Activated CD8-positive, alpha-beta memory T cell treated with anti-CD3 and anti-CD28 coated beads for 48 hours (primary cell): ENCODE measurements around the gene POLR3E.
A peak's percentile ranks its signal among the peaks of the same experiment; 100 is the strongest.

Experiments
- DNase-seq, 3 experiments: peaks; one replicate each; pipeline ENCODE4 v3.0.0-alpha.2; 2020; ENCODE audit warnings: low read depth in 2 of 3, low spot score in 2 of 3

The POLR3E gene

DNA sequence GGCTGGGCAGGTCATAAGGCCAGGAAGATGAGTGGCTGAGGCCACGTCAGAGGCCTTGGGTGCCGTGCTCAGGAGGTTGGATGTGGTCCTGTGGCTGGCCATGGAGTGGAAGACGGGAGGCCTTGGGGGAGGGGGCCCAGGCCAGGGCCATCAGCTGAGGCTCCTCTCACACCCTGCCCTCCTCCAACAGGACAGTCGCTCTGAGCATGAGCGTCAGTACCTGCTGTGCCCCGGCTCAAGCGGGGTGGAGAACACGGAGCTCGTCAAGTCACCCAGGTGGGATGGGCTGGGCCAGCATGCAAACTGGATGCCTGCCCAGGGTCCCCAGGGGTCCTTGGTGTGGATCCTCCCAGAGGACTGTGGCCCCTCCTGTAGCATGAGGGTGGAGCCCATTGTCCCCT, 19.2 kb downstream of the POLR3E start:
- no peak for DNase-seq

DNA sequence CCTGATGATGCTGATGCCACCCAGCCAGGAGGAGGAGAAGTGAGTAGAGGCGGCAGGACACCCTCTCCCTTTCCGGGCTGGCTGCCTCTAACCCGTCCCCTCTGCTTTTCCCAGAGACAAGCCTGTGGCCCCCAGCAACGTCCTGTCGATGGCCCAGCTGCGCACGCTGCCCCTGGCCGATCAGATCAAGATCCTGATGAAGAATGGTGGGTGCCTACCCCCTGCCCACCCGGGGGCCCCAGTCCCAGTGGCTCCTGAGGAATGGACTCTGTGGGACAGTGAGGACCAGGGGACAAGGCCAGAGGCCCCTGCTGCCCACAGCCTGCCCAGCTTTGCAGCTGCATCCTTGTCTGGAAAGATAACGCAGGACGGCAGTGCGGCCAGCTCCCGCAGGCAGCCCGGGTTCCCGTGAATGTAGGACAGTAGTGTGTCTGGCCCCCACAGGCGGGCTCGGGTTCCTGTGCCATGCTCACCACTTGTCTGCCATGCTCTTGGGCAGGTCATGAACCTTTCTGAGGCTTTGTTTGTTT, 19.9 kb downstream of the POLR3E start:
- DNase-seq = no peak

DNA sequence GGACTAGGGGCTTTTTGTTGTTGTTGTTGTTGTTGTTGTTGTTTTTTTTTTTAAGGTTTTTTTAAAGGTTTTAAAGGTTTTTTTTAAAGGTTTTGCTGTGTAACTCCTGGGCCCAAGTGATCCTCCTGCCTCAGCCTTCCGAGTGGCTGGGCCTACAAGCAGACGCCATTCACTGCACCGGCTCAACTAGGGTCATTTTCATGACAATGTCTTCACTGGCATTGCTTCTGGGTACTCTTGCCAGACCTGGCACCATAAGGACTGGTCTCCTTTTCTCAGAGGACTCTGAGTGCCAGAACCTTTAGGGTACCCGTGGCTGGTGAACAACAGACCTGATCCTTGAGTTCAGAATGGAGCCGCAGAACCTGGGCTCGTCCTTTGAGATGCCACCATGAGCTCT, 20.4 kb downstream of the POLR3E start:
- DNase-seq = no peak

DNA sequence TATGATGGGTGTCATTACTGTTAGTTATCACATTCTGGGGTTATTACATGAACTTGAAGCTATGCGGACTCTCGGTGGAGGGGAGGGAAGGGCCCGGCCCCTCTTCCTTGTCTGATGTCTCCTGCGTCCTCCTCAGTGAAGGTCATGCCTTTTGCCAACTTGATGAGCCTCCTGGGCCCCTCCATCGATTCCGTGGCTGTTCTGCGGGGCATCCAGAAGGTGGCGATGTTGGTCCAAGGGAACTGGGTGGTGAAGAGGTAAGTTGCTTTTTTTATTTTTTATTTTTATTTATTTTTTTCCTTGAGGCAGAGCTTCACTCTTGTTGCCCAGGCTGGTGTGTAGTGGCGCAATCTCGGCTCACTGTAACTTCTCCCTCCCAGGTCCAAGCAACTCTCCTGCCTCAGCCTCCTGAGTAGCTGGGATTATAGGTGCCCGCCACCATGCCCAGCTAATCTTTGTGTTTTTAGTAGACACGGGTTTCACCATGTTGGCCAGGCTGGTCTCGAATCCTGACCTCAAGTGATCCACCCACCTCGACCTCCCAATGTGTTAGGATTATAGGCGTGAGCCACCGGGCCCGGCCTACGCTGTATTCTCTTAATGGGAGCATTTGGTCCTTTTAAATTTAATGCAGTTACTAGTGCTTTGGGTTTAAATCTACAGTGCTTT, 21.6 kb downstream of the POLR3E start:
- DNase-seq = peak in 2 of 3 experiments; percentile 38 to 45

DNA sequence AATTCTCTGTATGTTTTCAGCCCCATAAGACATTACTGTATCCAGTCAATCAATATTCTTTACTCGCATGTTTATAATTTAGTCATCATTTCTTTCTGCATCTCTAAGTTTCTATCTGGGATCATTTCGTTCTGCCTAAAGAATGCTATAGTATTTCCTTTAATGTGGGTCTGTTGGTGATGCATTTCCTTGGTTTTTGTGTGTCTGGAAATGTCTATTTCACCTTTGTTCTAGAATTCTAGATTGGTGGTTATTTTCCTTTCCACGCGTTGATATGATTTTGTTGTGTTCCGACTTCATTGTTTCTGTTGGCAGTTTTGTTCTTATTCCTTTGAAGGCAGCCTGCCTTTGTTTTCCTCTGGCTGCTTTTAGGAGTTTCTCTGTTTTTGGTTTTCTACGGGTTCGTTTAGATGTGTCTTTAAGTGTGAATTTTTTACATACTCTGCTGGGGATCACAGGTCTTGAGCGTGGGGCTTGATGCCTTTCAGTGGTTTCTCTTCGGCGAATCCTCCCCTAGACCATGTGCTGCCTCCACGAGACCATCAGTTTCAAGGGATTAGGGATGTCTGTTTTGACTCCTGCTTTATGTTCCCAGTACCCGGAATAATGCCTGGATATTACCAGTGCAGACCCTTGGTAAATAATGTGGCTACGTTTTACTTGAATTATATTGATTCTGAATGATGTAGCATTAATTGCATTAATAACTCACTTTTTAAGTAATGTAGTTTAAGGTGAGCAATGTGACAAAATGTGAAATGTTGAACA, 23.5 kb downstream of the POLR3E start:
- DNase-seq = no peak

DNA sequence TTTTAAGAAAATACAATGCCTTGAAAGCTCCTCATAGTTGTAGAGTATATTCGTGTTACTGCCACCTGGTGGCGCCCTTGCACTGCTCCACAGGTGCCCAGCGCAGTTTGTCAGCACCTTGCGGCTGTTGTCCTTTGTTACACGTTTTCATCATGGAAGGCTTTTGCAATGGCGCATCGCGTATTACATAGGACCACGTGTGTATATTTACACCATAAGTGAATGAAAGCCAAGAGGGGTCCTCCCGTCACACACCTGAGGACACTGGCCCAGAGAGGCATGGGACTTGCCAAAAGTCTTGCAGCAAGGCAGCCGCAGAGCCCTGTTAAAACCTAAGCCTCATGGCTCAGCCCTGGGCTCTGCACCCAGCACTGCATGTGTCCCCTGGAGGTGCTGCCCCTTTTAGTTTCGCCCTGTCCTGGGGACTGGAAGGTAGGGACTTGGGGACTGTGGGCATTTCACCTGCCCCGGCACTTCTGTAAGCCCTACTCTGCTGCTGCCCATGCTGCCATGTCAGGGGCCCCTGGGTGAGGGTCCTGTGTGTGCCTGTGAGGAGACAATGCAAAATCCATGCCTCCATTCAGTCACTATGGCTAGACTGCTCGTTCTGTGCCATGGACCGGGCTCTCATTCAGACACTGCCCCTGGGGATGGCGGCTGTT, 24.3 kb downstream of the POLR3E start:
- DNase-seq = peak; percentile 22 to 35 (median 23)

DNA sequence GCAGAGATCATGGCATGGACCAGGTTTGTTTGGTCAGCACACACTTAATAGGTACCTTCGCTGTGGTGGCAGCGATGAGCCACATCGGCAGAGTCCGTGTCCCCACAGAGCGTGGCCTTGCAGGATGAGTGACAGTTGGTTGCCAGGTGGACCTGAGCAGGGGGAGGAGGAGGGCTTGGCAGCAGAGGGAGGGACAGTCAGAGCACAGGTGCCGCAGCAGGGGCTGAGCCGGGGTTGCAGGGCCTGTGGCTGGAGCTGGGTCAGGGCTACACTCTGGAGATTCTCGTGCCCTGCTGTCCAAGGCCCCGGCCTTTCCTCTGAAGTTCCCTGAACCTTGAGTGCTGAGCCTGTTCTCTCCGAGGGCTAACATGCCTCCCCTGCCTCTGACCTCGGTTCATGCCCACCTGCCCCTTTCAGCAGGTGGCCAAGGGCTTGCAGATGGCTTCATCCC, 24.8 kb downstream of the POLR3E start:
- no peak for DNase-seq

DNA sequence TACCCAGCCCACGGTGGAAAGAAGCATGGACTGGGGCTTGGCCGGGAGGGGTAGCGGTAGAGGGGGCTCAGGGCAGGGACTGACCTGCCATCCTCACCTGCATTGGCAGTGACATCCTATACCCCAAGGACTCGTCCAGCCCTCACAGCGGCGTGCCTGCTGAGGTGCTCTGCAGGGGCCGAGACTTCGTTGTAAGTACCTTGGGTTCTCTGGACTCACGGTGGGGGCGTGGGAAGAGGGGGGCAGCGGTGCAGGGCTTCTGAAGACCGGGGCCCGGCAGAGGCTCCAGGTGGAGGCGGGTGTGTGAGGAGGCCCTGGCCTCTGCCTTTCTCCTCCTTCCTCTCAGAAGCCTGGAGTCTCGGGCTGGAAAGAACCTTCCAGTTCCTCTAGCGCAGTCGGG, 25.5 kb downstream of the POLR3E start:
- DNase-seq = no peak

DNA sequence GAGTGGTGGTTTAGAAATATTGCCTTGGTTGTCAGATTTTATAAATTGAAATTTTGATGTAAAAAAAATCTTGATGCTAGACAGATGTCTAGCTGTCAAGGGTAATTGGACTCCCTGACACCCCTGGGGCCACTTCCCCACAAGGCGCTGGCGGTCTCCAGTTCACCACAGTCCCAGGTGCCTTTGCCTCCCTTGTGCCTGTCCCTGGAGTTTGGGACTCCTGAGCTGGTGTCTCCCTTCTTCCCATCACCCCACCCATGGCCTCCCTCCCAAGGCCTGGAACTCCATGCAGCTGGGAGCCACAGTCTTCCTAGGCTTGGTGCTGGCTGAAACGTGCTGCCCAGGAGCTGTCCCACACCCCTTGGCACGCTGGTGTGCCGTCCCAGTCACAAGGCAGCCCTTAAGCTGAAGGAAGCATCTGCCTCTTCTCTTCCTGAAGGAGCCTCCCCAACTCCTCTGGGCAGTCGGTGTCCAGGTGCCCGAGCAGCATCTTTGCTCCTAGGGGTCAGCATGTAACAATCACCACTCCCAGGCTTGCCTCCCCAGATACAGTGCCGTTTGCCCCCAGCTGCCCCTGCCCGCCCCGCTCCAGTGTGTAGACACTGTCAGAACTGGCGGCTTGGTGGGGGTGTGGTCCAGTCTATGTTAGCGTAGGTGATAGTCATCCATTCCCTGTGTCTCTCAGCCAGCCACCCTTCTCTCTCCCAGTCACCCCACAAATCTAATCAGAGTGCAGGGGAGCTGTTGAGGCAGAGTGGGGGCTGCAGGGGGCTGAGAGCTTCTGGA, 26.2 kb downstream of the POLR3E start:
- DNase-seq = no peak

DNA sequence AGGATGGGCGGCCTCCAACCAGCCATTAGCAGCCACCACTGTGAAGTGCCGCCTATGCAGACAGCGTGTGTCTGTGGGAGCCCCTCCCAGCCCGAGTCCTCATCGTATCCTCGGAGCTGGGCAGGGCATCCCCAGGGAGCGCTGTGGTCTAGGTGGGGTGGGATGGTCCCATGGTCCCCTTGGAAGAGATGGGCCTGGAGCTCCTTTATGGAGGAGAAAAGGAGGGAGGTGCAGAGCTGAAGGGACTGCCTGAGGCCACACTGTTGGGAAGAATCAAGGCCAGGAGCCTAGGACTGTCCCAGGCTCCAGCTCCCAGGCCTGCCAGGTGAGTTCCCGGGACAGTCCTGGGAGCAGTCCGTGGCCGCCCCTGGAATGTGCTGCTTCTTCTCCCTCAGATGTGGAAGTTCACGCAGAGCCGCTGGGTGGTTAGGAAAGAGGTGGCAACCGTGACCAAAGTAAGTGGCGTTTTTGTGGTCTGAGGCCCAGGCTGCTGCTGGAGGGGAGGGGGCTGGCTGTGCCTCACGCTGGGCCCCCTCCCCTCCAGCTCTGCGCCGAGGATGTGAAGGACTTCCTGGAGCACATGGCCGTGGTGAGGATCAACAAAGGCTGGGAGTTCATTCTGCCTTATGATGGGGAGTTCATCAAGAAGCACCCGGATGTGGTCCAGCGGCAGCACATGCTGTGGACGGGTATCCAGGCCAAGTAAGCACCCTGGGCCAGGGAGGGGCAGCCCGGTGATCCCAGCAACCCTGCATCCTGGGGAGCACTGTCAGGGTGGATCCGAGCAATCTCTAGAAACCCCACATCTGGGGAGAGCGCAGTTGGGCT, 27.0 kb downstream of the POLR3E start:
- no peak for DNase-seq

DNA sequence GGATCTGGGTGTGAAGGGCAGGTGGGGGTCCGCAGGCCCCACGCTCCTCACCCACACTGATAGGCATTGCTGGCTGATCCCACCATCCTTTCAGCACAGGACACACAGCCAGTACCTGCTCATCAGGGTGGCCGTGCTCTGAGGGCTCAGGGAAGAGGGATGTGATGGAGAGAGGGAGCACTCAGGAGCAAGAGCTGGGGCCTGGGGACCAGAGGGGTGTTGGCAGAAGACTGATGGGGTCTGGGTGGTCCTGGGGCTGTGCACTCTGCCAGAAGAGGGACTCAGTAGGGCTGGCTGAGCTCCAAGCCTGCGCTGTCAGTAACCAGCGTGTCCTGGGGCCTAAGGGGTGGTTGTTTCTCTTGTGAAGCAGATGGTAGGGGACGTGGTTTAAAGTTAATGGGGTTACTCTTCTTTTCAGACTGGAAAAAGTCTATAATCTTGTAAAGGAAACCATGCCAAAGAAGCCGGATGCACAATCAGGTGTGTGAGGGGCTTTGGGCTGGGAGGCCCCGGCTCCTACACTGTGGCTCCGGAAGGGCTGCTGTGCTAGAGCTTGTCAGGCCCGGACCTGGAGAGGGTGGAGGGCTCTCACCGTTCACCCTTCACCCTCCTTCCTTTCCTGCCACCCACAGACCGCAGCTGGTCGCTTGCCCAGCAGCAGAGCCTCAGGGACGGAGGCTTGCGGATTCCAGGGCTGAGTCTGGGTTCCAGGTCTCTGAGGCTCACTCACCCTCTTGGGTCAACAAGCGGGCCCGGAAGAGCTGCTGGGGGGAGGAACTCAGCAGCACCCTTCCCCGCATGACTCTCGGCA, 27.8 kb downstream of the POLR3E start:
- no peak for DNase-seq

DNA sequence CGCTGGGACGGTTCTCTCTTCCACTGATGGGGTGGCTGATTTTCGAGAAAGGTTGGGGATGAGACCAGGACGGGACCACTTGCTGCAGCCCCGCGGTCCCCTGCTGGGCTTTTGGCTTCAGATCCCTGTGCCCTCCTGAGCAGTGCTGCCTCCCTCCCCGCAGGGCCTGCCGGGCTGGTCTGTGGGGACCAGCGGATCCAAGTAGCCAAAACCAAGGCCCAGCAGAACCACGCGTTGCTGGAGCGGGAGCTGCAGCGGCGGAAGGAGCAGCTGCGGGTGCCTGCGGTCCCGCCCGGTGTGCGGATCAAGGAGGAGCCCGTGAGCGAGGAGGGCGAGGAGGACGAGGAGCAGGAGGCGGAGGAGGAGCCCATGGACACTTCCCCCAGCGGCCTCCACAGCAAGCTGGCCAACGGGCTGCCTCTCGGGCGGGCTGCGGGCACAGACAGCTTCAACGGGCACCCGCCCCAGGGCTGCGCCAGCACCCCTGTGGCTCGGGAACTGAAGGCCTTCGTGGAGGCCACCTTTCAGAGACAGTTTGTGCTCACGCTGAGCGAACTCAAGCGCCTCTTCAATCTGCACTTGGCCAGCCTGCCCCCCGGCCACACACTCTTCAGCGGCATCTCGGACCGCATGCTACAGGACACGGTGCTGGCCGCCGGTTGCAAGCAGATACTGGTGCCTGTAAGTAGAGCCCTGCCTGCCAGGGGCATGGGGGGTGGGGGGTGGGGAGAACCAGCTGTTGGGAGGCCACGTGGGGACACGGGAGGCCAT, 28.6 kb downstream of the POLR3E start:
- DNase-seq = no peak

DNA sequence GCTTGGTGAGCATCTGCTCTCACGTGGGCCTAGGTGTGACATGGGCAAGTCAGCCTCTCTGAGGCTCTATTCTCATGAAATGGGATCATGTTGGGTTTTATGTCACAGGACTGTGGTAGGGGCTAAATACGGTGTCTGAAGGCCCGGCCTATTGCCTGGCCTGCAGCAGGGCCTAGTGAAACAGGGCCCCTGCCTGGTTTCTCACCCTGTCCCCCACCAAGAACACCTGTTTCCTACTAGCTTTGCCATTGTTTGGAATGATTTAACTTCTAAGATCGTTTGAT, 29.1 kb downstream of the POLR3E start:
- DNase-seq = no peak

DNA sequence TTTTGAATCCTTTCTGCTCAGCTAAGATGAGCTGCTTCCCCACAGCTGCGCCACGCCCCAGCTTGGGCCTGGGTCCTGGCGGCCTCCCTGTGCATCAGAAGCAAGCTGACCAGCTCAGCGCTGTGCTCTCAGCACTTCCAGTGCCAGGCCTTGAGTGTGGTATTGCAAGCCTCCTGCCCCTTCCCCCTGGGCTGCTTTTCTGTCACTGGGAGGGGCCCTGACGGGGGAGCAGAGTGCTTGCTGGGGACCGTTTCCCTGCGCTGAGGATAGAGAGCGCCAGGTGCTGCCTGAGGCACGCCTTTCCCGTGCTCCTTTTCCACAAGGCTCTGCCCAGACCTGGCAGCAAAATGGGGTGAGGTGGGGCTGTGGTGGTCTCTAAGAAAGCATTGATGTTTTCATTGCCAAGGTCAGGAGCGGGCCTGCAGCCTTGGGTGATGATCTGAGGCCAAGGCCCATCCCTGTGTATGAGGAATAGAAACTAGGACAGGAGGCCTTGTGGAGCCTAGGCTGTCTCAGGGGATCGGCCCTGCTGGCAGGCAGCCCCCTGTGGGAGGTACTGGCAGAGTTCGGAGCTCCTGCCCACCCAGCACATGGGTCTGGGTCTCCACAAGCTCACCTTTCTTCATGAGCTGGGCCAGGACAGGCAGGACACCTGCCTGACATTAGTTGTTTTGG, 29.7 kb downstream of the POLR3E start:
- DNase-seq = no peak

DNA sequence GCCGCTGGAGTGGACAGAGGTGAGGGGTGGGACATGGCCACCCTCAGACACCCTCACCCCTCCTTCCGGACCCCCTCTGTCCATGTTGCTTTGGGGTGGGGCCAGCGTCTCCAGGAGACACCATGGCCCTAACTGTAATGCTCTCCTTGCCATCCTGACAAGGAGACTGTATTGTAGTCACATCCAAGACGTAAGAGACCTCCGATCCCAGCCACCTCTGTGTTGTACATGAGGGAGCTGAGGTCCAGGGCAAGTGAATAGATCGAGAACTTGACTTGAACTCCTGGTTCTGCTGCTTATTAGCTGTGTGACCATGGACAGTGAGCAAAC, 30.2 kb downstream of the POLR3E start:
- no peak for DNase-seq

DNA sequence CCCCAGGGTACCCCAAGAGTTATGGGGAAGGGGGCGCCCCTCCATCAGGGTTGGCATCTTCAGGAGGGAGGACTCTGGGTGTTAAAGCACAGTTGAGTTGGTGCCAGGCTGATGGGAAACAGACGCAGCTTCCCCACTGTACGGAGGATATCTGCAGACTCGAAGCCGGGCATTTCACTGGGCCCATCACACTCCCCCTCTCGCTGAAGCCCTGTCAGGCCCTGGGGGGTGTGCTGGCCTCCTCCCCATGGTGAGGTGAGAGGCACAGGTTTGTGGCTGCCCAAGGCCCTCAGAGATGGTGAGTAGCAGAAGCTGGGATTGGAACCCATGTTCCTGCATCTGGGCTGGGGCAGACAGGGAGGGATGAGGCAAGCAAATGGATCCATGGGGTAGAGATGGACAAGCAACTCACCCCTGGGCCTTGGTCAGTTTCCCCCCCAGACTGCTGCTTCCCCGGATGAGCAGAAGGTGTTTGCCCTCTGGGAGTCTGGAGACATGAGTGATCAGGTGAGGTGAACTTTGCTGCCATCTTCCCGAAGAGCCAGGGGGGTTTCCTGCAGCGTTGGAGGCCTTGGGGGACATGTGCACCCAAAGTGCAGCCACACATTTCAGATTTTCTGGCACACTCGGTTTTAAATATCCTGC, 31.0 kb downstream of the POLR3E start:
- no peak for DNase-seq

DNA sequence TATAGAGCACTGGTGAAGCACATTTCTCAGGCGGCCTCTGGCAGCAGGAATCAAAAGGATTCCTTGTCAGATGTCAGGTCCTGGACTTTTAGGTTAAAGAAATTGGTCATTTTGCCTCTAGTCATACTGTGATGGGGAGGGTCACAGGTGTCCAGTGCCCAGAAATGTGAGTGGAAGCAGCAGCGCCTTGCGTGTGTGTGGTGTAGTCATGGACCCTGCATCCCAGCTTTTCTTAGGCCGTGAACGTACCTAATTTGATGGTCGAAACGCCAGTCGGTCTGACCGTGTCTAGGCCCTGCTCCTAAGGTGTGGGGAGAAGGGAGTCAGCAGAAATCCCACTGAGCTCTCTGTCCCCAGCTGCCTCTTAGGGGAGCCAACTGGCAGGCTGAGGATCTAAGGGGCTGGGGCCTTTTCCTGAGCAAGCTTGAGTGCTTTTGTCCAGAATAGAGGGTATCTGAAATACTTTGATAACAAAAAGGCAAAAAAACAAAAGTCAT, 32.0 kb downstream of the POLR3E start:
- no peak for DNase-seq

DNA sequence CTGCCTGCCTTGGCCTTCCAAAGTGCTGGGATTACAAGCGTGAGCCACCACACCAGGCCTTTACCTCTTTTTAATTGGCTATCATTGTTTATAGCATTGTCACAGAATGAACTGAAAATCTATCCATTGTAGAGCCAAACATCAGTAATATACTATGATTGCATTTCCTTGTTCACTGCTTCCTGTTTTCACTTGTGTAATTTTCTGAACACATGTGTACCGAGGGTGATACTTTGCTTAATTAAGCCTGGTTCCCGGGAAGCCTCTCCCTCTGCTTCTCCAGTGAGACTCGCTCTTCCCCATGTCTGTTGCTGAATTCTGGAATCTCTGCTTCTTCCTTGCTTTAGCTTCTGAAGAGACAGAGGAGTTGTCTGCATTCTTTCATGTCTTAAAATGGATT, 33.1 kb downstream of the POLR3E start:
- DNase-seq = no peak
